Measurements from ENCODE around the gene BLOC1S5. TPM values are rescaled to one million over a fixed set of nuclear protein-coding genes. Genes with fewer than 3 reads are reported as not detected.

The BLOC1S5 gene
- total RNA-seq, 4 donors from 2014 or later = 8.3 to 13.1 (median 10.5) TPM

DNA sequence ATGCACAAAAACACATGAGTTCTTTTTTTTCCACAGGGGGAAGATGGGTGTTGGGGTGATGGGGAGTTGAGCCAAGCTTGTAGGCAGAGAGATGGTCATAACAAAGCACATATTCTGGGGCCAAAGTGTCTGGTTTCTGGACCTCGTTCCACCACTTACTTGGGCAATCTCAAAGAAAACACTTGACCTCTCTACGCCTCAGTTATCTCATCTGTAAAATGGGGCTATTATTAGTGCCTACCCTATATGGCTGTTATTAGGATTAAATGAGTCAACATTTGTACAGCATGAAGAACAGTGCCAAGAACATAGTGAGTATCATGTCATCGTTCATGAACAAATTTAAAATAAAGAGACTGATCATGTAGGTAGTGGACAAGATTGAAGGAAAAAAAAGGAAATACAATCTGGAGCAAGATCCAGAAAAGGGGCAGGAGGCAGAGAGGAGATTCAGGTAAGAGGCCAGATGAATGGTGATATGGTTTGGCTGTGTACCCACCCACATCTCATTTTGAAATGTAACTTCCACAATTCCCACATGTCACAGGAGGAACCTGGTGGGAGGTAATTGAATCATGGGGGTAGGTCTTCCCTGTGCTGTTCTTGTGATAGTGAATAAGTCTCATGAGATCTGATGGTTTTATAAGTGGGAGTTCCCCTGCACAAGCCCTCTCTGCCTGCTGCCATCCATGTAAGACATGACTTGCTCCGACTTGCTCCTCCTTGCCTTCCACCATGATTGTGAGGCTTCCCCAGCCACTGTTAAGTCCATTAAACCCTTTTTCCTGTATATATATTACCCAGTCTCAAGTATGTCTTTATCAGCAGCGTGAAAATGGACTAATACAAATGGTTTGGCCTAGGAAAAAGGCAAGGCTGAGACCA is 23.9 kb upstream of the BLOC1S5 start:
- TF ChIP-seq, protein P1, sequence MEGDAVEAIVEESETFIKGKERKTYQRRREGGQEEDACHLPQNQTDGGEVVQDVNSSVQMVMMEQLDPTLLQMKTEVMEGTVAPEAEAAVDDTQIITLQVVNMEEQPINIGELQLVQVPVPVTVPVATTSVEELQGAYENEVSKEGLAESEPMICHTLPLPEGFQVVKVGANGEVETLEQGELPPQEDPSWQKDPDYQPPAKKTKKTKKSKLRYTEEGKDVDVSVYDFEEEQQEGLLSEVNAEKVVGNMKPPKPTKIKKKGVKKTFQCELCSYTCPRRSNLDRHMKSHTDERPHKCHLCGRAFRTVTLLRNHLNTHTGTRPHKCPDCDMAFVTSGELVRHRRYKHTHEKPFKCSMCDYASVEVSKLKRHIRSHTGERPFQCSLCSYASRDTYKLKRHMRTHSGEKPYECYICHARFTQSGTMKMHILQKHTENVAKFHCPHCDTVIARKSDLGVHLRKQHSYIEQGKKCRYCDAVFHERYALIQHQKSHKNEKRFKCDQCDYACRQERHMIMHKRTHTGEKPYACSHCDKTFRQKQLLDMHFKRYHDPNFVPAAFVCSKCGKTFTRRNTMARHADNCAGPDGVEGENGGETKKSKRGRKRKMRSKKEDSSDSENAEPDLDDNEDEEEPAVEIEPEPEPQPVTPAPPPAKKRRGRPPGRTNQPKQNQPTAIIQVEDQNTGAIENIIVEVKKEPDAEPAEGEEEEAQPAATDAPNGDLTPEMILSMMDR (IDR thresholded peaks at IDR 0.05) = no peak
- ATAC-seq (ENCODE audit: low FRiP score) (no peak), DNase-seq (ENCODE audit: low spot score) (no peak)

DNA sequence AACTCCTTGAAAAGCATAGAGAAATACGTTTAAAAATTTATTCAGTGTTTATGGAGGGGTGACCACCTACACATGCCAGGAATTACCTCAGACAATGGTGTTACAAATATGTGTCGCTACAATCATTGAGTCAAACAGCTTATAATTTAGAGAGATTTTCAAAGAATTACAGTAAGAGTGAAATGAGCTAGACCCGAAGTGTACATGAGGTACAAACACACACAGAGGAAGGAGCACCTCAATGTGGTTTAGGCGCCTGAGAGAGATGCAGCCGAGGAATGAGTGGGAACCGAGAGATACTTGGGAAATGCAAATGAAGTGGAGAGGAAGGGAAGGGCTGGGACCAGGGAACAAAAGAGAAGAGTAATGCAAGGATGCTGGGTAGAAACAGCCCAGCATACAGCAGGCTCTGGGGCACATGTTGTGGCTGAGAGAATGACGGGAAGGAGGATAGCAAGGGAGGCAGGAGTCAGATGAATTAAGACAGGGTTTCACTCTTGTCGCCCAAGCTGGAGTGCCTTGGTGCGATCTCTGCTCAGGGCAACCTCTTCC is 22.6 kb upstream of the BLOC1S5 start:
- ATAC-seq (ENCODE audit: low FRiP score) (no peak), DNase-seq (ENCODE audit: low spot score) (no peak)
- TF ChIP-seq, protein P1 (IDR thresholded peaks at IDR 0.05) = no peak

DNA sequence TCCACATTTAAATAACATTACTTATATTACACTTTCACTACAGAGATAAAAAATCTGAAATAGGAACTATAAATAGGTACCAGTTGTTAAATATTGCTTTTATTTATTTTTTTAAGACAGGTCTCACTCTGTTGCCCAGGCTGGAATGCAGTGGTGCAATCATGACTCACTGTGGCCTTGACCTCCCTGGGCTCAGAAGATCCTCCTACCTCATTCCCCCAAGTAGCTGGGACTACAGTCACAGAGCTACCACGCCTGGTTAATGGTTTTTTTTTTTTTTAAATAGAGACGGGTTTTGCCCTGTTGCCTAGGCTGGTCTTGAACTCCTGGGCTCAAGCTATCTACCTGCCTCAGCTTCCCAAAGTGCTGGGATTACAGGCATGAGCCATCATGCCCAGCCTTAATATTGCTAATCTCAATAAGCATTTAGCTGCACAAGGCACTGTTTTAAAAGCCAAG is 20.9 kb upstream of the BLOC1S5 start:
- no peak for DNase-seq (ENCODE audit: low spot score)
- TF ChIP-seq, protein P1 (IDR thresholded peaks at IDR 0.05) = no peak
- ATAC-seq (ENCODE audit: low FRiP score) = peak; percentile 87

DNA sequence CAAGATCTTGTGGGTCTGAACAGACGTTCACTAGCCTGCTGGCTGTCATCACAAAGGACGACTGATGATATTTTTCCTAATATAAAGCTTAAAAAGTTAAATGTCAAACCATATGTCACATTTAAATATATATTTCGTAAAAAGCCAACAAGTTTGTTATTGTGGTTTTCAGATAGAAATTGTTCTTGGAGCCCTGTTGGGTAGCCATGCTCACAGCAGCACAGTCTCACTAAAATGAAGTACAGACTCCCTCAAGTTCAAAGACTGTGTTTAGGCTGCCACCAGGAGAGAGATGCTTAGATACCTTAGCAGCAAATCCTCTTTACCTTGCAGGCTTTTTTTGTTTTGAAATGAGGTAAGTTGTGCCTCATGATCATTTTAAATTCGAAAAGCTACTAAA is 20.4 kb upstream of the BLOC1S5 start:
- ATAC-seq (ENCODE audit: low FRiP score) (no peak), DNase-seq (ENCODE audit: low spot score) (no peak)
- TF ChIP-seq, protein P1 (IDR thresholded peaks at IDR 0.05) = no peak

DNA sequence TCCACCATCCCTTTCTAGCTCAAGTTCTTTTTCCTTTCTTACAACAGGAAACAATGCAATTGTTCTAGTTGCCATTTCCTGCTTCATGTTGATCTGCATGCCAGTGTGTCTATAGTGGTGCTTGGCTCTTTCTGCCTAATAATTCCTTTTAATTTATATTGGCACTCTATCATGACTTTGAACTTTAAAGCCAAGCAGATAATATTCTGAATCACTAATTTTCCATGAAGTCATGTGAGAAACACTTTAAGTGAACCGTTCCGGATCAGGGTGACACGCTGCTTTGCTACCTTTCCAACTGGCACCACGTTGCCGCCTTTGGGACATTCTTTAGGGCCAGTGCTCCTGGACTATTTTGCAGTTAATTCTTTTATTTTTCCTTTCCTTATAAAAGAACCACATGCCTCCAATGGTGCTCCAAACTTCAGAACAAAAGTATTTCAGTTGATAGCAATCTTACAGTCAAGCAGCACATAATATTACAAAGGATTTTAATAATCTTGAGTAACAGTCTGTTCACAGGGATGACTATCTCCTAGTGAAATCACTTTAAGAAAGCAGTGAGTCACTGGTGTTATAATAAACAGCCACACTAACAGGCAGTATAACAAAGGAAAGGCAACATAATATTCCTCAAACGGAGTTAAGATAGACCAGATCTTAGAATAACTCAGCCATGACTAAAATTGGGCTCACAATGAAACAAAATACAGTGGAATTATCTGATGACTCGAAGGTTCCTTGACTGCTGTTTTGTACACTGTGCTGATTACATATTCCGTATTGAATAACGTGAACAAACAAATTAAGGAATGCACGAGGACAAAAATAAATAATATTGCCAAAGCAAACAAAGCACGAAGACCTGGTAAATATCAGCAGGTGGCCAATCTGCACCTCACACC is 19.0 kb upstream of the BLOC1S5 start:
- no peak for DNase-seq (ENCODE audit: low spot score)
- peak; percentile 47 for ATAC-seq (ENCODE audit: low FRiP score)

DNA sequence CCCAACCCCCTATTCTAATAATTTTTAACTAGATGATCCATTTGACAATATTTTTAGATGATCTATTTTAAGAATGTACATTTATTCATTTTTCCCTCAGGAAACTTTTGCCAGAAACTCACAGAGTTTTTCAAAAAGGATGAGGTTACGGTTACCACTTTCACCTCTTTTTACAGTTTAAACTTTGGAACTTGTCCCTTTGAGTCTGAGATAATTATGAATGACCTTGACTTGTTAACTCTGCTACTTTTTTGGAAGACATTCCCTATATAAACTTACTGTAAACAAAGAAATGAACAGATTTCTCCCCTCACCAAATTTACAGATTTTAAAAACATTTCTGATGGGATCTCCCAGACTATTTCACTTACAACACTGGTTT is 18.4 kb upstream of the BLOC1S5 start:
- ATAC-seq (ENCODE audit: low FRiP score) (no peak), DNase-seq (ENCODE audit: low spot score) (no peak)
- TF ChIP-seq, protein P1 (IDR thresholded peaks at IDR 0.05) = no peak

More for the DNA sequence above, 19.0 kb upstream of the BLOC1S5 start:
- TF ChIP-seq, protein P1 (IDR thresholded peaks at IDR 0.05) = no peak
